Activated CD4-positive, alpha-beta T cell treated with anti-CD3 and anti-CD28 coated beads, Interleukin-2, amount 50 U/mL, for 48 hours (primary cell): ENCODE measurements around the gene GTF2A2.
A peak's percentile ranks its signal among the peaks of the same experiment; 100 is the strongest.
"Not testable (repeated sequence)": the region's sequence is repeated elsewhere in the genome, so short reads cannot be mapped to it uniquely, and the experiment has no call there.

Experiments
- DNase-seq, 2 experiments: peaks; one replicate each; pipeline ENCODE4 v3.0.0-alpha.2; 2020

GTF2A2 gene

DNA sequence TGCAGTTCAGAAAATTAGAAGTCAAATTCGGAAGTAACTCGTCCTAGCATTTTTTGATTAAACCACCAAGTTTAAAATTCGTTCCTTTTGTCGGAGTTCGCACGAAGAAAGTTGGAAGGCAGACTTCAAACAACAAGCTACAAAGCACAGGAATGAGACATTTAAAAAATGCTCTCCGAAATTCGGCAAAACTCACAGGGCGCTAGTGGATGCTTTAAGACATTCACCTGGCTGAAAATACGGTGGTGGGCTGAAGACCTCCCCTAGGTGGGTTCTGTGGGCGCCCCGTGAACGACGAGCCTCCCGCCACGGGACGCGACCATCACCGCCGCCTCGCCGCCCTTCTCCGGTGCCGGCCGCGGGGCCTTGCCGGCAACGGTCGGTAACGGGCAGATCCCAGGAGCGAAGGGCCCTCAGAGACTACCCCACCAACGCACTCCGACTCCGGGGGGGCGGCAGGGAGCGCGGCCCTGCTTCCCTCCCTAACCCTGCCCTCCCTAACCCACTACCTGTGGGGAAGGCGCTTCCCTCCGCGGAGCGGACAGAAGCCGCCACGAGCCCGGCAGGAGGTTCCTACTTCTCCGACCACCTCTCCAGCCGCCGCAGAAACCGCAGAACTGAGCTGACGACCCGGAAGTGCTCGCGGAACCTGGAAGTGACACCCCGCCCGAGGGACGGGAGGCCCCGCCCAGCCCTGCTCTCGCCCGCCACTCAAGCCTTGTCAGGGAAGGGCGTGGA is at the start of gene GTF2A2:
TSS of gene GTF2A2 (minus strand) at position 619 of the 738 bp plus-strand sequence. CDS start 5,238 bp downstream, outside the sequence.
- peak; percentile 94 to 96 for DNase-seq

DNA sequence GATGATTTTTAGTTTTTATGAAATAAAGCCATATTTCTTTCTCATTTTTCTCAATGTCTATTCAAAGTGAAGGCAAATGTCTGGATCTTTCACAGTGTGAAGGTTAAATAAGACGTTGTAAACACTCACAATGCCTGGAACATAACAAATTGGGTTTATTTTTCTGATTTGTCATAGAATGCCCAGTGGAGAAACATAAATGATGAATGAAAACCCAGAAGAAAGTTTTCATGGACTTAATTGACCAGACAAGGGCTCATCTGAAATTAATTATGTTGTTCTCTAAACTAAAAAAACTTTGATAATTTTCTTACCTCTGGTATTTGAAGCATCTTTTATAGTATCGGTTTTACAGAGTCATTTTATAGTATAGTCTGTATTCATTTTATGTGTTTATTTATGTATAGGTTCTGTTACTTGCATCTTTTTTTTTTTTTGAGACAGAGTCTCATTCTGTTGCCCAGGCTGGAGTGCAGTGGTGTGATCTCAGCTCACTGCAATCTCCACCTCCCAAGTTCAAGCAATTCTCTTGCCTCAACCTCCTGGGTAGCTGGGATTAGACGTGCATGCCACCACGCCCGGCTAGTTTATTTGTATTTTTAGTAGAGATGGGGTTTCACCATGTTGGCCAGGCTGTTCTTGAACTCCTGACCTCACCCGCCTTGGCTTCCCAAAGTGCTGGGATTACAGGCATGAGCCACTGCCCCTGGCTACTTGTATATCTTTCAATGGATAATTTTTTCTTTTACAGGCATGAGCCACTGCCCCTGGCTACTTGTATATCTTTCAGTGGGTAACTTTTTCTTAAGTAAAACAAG is 46.9 kb upstream of the GTF2A2 start:
- no peak for DNase-seq

- DNase-seq = no peak
Measured at GRCh38 chr15:59702351-59702750, 45.0 kb upstream of the GTF2A2 start.

GRCh38 chr15:59701880-59702279 is 44.6 kb upstream of the GTF2A2 start:
- no peak for DNase-seq

DNA sequence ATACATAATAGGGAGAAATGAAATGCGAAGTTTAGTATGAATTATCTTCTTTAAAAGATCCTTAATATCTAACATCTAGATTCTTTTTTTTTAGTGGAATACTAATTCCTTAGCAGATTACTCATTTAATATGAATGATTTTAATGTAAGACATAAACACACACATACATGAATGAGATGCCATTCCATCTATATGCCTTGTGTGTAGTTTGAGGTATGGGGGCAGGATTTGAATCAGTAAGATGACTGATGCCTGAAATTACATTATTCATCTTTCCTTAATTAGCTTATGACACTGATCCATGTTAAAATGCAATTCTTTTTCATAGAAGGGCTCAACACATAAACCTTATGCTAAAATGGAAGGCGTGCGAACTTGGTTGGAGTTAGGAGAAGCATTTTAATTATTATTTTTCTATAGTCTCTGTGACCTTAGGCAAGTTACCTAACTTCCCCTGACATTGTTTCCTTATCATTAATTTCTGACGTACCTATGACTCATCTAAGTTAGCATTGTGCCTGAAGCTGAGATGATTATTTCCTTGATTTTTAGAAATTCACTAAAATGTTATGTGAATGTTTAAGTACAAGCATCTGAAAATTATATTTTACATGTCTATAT is 42.6 kb upstream of the GTF2A2 start:
- DNase-seq = no peak

DNA sequence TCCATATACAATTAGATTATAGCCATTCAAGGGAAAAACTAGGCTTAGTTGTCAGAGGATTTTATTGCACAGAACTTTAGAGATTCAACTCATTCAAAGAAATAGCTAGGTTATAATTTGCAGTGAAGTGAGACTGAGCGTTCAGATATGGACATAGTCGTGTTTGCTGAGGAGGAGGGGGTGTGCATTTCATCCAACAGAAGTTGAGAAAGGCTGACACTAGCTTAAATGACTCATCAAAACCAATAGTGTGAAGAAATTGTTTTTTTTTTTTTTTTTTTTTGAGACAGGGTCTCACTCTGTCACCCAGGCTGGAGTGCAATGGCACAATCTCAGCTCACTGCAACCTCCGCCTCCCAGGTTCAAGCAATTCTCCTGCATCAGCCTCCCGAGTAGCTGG is 40.8 kb upstream of the GTF2A2 start:
- DNase-seq = not testable (repeated sequence)

DNA sequence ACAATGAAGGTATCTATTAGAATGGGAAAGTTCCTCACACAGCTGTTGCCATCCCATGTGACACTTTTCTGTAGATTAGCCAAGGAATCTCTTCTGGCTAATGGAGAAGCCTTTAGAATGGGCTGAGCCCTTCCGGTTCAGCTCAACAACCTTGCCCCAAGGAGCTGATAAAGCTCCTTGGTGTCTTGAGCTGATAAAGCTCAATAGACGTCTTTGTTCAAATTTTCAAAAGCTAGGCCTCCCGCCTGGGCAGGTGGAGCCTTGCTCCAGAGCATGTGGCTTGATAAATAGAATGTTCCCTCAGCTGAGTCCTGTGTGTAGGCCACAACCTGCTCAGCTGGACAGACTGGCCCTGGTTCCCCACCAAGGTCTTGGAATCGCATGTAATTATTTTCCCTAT is 39.0 kb upstream of the GTF2A2 start:
- no peak for DNase-seq

DNA sequence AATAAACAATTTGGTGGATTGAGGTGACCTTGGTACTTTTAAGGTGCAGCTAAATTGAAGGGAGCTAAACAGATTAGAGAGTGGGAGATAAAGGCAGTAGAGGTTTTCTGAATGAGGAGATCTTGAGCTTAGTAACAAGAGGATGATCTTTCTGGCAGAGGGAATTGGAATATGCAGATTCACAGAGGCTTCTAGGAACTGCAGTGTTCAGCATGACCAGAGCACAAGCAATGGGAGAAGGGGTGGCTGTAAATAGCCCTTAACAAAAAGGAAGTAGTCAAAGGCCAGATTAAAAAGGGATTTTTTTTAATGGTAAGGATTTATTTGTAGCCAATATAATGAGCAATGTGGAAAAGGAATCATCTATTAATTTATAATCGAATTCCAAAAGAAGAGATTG is 37.5 kb upstream of the GTF2A2 start:
- no peak for DNase-seq

DNA sequence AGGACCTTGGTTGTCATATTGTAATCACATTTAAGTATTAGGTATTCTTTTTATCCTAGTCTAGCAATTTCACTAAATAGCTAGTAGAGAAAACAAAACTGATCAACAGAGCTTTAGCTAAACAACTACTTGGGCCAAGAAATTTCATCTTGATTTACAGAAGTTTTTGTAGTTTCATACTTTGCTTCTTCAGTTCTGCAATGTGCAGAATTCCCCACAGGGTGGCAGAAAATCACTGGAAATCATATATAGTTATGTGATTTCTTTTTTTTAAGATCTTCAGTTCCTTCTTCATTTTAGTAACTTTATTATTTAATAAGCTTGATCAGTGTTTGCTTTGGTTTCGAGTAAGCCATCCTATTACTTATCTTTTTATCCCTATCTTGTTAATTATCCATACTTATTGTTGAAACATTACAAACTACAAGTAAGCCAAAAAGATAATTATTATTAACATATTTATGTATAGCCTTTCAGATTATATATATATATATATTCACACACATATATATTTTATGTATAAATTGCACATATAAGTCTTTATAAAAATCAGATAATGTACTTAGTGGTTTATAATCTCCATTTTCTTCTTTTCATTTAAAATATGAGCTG is 34.0 kb upstream of the GTF2A2 start:
- DNase-seq = peak; percentile 29 to 41

GRCh38 chr15:59689626-59690236 is 32.4 kb upstream of the GTF2A2 start:
- peak; percentile 64 to 74 for DNase-seq

DNA sequence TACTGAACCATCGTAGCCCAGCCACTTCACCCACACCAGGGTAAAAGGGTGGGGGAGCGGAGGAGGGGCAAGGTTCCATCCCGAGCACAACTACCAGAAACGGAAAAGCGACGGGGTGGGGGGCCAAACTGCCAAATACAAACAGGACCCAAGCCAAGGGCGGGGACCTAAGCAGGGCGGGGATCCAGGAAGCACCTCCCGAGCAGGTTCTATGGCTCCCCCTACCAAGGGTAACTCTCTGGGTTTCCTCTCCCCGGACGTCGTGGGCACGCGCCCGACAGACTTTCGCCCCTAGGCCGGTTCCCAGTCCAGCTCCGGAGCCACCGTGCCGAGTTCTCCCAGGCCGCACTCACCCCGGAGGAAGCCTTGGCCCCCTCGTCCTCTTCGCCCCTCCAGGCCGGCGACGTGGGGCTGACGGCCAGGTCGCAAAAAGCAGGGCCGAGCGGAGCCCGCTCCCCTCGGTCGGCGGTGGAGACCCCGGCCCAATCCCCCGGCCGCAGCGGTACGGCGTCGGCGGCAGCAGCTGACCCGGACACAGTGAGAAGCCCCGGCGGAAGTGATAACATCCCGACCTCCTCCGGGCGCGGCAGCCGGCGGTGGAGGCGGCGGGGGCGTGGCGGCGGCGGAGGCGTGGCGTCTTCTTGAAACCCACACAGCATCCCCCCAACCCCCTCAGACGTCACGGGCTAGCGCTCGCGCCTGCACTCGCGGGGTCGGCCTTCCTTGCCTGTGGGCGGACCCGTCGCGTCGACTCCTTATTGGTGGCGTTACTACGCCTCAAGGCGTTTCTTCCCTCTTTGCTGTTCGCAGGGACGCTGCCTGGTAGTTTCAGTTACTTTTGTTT is 31.7 kb upstream of the GTF2A2 start, which contains the start of gene BNIP2:
TSS of gene BNIP2 (minus strand) at position 539 of the 844 bp plus-strand sequence. CDS start 6,863 bp downstream, outside the sequence.
- DNase-seq = peak; percentile 98

GRCh38 chr15:59688423-59688781 is 31.1 kb upstream of the GTF2A2 start:
- DNase-seq = no peak

DNA sequence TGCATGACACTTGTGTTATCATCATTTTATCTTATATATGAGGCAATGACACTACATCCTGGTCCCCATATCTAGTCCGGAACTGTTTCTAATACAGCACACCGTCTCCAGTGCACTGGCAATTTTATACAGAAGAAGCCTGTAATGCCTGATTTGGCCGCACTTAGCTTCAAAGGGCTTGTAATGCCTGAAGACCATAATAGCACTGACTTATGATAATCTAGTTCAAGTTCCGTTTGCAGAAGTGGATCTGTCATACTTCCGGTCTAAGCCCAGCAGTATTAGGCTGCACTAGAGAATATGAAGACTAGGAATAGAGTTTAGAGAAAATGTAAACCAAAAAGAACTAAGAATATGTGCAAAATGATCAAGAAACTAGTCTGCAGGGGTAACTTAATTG is 30.5 kb upstream of the GTF2A2 start:
- DNase-seq = no peak

DNA sequence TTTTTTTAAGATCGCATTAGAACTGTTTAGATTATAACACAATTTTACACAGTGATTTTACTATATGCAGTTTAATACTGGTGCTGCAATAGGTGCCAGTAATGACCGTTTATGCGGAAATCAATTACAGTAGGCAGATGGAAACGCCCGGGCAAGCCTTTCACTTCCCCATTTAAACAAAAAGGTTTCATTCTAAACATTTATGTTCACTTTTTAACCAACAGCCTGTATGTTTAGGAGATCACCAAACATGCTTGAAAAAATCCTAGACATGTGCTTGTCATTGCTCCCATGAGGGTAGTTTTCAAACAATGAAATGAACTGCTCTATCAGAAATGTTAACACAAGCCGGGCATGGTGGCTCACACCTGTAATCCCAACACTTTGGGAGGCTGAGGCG is 29.1 kb upstream of the GTF2A2 start:
- DNase-seq = no peak

DNA sequence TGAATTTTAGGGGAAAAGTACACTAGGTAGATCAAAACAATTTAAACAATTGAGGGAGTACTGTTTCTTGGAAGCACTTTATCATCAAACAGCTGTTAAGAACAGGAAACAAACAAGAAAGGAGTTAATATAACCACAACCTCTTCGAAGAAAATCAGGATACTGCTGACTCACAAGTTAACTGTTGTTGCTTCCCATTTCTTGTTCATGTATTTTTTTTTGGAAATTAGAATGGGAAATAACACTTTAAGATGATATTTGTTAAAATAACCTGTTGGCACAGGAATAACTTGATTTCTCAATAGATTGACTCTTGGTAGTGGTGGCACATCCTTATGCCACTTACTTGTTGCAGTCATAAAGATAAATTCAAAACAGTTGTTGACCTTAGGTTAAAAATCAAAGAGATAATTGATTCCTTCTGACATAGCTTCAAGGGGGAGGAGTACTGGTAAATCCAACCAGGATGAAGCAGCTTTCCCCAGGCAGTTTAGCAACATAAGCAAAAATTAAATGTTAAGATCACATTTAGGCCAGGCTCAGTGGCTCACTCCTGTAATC is 28.5 kb upstream of the GTF2A2 start:
- no peak for DNase-seq

DNA sequence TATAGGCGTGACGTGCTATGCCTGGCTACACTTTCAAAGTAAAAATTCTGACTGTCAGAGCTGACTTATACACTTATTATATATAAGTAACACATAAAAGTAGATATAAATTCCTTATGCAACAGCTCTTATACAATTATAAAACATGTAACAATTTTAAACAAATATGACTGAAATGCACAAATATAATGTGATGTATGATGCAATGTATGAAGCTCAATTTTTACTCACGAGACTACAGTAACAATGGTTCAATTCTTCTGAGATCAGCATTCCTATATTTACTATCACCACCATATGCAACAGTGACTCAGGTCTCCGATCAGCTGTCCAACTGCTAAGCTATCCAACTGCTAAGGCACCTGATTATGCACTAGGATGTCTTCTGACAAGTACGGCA is 23.6 kb upstream of the GTF2A2 start:
- no peak for DNase-seq

DNA sequence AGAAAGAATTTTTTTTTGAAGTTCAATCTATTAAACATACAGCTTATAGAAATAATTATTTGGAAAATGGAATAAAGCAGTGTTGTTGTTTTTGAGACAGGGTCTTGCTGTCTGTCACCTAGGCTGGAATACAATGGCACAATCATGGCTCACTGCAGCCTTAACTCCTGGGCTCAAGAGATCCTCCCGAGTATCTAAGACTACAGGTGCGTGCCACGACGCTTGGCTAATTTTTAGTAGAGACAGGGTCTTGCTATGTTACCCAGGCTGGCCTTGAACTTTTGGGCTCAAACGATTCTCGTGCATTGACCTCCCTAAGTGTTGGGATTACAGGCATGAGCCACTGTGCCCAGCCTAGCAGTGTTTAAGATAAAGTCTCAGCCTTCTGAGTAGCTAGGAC is 23.0 kb upstream of the GTF2A2 start:
- no peak for DNase-seq

DNA sequence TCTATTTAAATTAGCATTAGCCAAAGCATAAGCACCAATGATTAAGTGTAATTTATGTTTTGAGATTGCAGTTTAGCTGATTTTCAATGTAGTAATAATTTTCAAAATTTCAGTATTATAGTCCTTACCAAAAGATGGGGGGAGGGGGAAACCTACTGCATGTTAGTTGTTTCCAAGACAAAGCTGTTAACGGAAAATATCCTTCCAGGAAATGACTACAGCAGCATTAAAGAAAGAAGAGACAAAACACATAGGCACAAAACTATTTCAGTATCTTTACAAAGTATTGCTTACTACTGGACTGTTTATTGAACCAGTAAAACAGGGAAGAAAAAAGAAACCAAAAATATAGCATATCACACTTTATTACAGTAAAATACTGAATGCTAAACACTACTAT is 21.3 kb upstream of the GTF2A2 start:
- no peak for DNase-seq

- DNase-seq = no peak
Measured at GRCh38 chr15:59678172-59678571, 20.9 kb upstream of the GTF2A2 start.

DNA sequence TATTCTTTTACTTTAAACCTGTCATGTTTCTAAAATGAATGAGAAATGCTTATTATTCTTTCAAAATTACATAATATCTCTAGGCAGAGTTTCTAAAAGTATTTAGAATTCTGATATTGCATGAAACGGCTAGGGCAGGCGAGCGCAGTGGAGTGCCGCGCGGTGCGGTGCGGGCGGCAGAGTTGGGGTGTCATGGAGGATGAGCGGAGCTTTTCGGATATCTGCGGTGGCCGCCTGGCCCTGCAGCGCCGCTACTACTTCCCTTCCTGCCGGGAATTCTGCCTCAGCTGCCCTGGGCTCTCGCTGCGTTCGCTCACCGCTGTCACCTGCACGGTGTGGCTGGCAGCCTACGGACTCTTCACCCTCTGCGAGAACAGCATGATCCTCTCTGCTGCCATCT is 19.2 kb upstream of the GTF2A2 start:
- no peak for DNase-seq

DNA sequence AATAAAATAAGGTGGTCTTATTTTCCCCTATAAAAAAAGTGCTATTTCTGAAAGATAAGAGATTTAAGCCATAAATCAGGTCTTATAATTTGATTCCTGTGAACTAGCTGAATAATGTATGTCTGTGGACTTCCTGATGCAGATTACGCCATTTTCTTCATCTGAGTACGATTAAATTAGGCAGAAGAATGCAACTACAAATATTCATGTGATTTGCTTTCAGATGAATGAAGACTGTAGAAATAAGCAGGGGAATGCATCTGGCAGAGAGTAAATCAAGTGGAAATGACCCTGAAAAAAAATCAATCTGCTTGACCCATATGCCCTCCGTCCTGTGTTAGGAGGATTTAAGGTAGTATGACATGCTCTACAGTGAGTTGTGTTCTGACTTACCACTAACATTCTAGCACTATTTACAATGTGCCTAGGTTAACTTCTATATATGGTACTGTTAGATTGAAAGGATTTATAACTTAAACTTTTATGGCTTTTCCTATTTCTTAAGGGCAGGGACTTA is 17.1 kb upstream of the GTF2A2 start:
- DNase-seq = no peak
